ENCODE measurements around the gene PIGN.

DNA sequence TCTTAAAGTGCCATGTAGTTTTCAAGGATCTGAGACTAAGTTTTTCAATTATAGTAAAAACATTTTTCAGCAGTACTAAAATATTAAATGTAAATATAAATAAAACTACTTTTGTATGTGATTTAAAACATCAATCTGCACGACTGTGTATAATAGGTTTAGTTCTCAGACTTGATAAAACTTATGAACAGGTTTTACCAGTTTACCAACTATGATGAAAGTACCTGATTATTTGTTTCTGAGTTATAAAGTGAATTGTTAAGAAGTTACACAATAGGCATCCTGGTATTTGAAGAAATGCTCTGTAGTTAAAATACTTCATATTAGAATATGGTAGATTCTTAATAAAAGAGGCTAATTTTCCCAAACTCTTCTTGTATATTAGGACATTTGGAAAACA lies 15.0 kb upstream of the PIGN start:
- TF ChIP-seq EZH2 (IDR thresholded peaks at IDR 0.05; ENCODE audit: borderline replicate concordance, low read length), result no peak
- TF ChIP-seq, protein P1, sequence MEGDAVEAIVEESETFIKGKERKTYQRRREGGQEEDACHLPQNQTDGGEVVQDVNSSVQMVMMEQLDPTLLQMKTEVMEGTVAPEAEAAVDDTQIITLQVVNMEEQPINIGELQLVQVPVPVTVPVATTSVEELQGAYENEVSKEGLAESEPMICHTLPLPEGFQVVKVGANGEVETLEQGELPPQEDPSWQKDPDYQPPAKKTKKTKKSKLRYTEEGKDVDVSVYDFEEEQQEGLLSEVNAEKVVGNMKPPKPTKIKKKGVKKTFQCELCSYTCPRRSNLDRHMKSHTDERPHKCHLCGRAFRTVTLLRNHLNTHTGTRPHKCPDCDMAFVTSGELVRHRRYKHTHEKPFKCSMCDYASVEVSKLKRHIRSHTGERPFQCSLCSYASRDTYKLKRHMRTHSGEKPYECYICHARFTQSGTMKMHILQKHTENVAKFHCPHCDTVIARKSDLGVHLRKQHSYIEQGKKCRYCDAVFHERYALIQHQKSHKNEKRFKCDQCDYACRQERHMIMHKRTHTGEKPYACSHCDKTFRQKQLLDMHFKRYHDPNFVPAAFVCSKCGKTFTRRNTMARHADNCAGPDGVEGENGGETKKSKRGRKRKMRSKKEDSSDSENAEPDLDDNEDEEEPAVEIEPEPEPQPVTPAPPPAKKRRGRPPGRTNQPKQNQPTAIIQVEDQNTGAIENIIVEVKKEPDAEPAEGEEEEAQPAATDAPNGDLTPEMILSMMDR (conservative IDR thresholded peaks at IDR 0.05 in 1 of 2, IDR thresholded peaks at IDR 0.05 in 1 of 2; ENCODE audit: extremely low read depth in 1 of 2, insufficient read depth in 1 of 2, low read depth in 1 of 2, low read length in 2 of 2), result no peak

Measured in mammary epithelial cell (primary cell).